Germinal center (tissue), 1 donor: ENCODE measurements around the gene CPNE5.
"Not testable (repeated sequence)": the region's sequence is repeated elsewhere in the genome, so short reads cannot be mapped to it uniquely, and the experiment has no call there.

Experiments used
- DNase-seq: peaks from one replicate; pipeline ENCODE4 v3.0.0; 2012; ENCODE audit warnings: mixed read lengths, low spot score

The CPNE5 gene

GRCh38 chr6:36723992-36724391 lies 115.3 kb downstream of the CPNE5 start:
- not testable (repeated sequence) for DNase-seq

GRCh38 chr6:36722879-36723278 lies 116.4 kb downstream of the CPNE5 start:
- DNase-seq: no peak

- DNase-seq: no peak
Observed at GRCh38 chr6:36722365-36722764, 116.9 kb downstream of the CPNE5 start.

GRCh38 chr6:36721369-36722140 lies 117.7 kb downstream of the CPNE5 start:
- DNase-seq: no peak

DNA sequence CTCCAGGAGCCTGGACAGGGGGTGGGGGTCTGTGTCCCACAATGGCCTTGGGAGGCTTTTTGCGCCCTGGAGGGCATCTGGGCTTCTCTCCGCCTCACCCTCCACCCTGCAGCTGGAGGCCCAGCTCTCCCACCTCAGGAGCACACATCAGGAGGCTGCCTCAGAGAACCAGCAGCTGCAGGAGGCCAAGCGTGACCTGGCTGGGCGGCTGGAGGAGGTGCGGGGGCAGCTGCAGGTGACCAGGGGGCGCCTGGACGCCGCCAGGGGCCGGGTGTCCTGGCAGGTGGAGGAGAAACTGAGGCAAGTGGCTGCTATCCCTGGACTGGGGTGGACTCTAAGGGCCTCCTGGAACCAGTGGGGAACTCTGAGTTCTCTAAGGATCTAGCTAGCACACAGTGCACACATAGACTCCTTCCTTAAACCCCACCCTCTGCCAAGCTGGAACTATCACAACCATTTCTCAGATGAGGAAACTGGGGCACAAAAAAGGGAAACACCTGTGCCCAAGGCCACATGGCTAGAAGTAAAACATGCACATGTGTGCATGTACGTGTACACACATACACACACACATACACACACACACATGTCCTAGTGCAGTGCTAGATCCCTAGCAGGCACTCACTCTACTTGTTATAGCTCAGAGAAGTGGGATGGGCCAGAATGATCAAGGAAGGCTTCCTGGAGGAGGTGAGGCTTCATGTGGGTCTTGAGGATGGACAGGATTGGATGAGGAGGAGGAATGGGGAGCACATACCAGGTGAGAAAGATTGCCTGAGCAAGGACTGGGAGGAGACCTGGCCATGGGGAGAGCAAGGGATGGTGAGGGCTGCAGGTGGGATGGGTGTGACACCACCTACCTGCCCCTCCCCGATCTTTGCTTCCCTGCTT lies 118.7 kb downstream of the CPNE5 start:
- DNase-seq: peak; percentile 49

DNA sequence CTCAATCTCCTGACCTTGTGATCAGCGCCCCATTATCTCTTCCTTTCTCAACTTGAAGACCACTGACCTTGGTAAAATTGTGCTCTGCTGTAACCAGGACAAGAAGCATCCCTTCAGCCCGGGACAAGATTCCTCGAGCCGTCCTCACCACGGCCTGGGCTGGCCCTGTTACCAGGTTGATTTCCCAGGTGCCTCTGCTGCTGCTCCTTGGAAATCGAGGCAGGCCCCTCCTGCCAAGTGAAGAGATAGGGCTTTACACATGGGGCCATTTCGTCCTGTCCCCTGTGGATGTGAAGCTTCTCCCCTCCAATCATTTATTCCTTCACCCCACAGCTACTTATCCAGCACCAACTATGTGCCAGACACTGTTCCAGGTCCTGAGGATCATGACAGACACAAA lies 120.1 kb downstream of the CPNE5 start:
- no peak for DNase-seq

DNA sequence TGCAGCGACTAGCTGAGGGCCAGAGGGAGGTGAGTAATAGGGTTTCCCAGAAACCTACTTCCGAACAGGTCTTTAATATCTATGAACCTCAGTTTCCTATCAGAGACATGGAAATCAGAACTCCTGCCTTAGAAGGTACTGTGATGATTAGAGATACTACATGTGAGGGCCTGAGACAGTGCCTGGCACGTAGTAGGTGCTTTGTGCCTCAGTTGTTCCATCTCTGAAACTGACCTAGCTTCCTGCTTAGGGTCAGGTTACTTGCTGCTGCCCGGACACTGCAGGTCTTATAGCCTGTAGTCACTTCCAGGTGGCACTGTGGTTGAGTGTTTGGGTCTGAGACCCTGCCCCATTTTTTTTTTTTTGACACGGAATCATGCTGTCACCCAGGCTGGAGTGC lies 120.7 kb downstream of the CPNE5 start:
- DNase-seq: no peak

DNA sequence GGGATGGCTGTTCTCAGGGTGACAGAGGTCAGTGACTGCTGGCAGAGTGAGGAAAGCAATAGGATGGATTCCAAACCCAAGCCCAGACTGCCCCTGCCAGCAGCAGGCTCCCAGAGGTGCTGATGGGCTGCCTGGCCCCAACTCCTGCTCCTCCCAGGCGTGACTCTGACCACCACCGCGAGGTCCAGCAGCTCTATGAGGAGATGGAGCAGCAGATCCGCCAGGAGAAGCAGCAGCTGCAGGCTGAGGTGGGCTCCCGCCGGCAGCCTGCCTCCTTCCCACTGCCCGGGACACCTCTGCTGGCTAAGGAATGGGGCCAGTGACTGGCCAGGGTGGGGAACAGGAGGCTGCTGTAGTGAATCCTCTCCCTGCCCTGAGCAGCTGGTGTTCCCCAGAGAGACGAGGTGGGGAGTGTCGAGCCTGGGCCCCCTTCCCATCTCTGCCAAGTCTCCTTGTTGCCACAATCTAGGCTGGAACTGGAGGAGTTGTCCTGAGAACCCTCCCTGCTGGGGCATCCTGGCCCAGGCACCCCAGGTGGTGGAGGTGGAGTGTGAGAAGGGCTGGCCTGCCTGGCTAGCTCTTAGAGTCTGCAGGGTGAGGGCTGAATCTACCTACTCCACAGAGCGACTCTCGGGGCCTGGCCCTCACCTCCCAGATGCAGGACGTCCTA lies 121.2 kb downstream of the CPNE5 start:
- no peak for DNase-seq

- DNase-seq: no peak
Observed at GRCh38 chr6:36717231-36717825, 121.9 kb downstream of the CPNE5 start.

GRCh38 chr6:36716476-36717093 lies 122.7 kb downstream of the CPNE5 start:
- no peak for DNase-seq

DNA sequence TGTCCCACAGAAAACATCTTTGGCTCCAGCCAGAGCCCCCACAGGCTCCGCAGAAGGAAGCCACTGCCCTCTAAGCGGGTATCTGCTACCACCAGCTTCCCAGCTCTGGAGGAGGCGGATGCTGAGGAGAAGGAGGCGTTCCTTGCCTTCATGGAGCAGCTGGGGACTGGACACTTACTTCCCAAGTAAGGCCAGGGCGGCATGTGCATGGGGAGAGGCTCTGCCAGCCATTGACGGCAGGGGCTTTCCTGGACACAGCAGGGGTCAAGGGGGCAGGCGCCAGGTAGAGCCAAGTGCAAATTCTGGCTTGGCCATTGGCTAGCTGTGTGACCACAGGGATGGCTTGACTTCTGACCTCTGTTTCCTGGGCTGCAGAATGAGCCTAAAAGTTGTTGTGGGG lies 123.8 kb downstream of the CPNE5 start:
- no peak for DNase-seq

DNA sequence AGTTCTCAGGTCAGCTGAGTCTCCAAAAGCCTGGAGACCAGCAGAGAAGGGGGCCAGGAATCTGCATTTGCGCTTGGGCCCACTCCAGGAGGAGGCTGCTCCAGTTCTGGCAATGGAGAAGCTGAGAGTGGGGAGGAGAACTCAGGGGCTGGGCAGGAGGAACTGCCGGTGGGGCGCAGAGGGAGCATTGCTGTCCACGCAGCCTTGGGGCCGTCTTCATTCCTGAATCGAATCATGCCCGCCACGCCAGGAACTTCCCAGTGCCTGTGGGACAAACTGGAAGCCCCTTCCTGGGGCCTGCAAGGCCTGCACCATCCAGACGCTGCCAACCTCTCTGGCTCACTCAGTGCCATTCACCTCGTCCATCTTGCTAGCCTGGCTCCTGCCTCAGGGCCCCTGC lies 124.7 kb downstream of the CPNE5 start:
- DNase-seq: no peak

DNA sequence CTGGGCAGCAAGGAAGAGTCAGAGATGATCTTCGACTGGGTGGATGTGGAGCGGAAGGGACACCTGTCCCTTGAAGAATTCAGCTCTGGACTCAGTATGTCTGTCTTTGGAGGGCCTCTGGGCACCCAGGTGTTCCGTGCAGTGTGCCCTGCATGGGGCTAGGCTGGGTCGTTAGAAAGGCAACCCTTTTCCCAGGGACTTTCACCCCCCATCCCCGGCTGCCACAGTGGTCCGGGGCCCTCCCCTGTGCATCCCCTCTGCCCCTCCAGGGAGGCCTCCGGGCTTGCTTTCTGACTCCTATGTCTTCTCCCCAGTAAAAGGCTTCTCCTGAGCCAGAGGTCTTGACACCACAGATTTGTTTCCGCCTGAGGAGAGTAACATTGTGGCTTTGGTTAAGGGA lies 125.4 kb downstream of the CPNE5 start:
- no peak for DNase-seq

DNA sequence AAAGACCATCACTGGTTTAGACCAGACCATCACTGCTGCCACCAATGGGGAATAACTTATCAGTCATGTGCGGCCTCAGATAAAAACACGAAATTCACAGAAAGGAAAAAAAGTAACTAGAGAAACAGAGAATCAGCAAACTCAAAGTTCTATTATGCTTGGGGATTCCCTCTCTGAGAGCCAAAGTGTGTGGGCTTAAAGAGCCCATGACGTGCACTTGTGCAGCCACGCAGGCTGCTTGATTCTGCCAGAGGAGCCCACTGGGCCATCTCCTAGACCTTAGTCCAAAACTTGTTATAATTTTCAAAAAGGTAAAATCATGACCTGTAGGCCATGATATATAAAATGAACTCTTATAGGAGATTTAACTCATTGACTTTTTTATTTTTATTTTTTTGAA lies 126.4 kb downstream of the CPNE5 start:
- DNase-seq: no peak

DNA sequence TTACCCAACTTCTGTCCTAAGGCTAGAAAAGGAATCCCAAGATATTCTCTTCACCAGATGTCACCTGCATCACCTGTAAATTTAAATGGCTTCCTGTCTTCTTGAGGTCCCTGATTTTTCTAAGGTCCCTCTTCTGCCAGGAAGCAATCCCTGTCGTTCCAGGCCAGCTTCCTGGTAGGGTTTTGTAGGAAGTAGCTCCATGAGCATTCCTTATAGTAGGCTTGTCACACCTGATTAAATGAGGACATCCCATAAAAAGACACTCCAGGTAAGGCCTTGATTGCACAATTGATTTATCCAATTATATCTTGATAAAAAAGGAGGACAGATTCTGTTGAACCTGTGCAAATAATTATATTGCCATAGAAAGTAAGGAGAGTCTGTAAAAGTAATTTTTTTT lies 132.9 kb downstream of the CPNE5 start:
- no peak for DNase-seq

- DNase-seq: not testable (repeated sequence)
Observed at GRCh38 chr6:36704961-36705577, 134.2 kb downstream of the CPNE5 start.

DNA sequence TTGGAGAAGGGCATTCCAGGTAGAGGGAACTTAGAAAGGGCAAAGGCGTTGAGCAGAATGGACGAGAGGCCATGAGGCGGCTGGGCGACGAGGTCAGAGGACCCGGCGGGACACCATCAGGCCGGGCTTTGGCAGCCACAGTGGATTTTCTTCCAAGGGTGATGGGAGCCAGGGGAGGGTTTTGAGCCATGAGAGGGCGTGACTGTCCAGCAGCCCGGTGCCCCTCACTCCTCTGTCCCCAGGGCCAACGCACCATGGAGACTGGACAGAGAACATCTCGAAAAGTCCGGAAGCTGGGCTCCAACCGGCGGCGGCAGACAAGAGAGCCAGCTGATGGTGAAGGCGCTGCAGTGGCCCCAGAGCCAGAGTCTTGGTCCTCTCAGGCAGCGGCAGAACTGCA lies 135.3 kb downstream of the CPNE5 start:
- no peak for DNase-seq

GRCh38 chr6:36703081-36703606 lies 136.1 kb downstream of the CPNE5 start:
- DNase-seq: no peak

GRCh38 chr6:36702656-36703055 lies 136.6 kb downstream of the CPNE5 start:
- no peak for DNase-seq

GRCh38 chr6:36701401-36701991 lies 137.7 kb downstream of the CPNE5 start:
- DNase-seq: no peak

DNA sequence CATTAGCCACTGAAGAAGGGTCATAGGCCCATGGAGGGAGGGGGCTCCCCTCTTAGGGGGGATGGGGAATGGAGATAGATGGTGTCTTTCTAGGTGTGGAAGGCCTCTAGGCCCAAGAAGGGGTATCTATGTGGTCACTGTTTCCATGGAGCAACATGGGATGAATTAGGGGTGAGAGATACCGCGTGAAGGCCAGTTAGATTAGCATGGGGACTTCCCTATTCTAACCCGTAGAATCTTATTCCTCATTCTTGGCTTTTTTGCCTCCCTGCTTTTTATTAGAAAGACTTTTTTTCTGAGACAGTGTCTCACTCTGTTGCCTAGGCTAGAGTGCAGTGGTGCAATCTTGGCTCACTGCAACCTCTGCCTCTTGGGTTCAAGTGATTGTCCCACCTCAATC lies 138.4 kb downstream of the CPNE5 start:
- no peak for DNase-seq
